ENCODE results near the gene TRIM28.

The TRIM28 gene

GRCh38 chr19:58545286-58546018 lies 1.6 kb downstream of the TRIM28 start:
- intact Hi-C loops (cut with DNase I), result no loop called here
- DNase-seq, result no peak

GRCh38 chr19:58546019-58546530 lies 2.2 kb downstream of the TRIM28 start:
- intact Hi-C loops (cut with DNase I), result no loop called here
- no peak for DNase-seq

- intact Hi-C loops (cut with DNase I), result no loop called here
- no peak for DNase-seq
These were observed 3.8 kb downstream of the TRIM28 start for GRCh38 chr19:58547323-58548312.

- intact Hi-C loops (cut with DNase I), result no loop called here
- DNase-seq, result no peak
These were observed 5.2 kb downstream of the TRIM28 start for GRCh38 chr19:58548859-58549663.

GRCh38 chr19:58549664-58550361 lies 5.9 kb downstream of the TRIM28 start:
- intact Hi-C loops (cut with DNase I), result no loop called here

GRCh38 chr19:58550362-58551122 lies 6.7 kb downstream of the TRIM28 start:
- no peak for DNase-seq
- intact Hi-C loops (cut with DNase I), result no loop called here

More at GRCh38 chr19:58549664-58550361, 5.9 kb downstream of the TRIM28 start:
- no peak for DNase-seq

GRCh38 chr19:58551123-58551497 lies 7.2 kb downstream of the TRIM28 start:
- no peak for DNase-seq
- intact Hi-C loops (cut with DNase I), result no loop called here

GRCh38 chr19:58551577-58552471 lies 8.0 kb downstream of the TRIM28 start:
- DNase-seq, result no peak

GRCh38 chr19:58552655-58553054 lies 8.8 kb downstream of the TRIM28 start:
- intact Hi-C loops (cut with DNase I), result no loop called here
- no peak for DNase-seq

More at GRCh38 chr19:58551577-58552471, 8.0 kb downstream of the TRIM28 start:
- intact Hi-C loops (cut with DNase I), result no loop called here

- intact Hi-C loops (cut with DNase I), result no loop called here
- DNase-seq, result no peak
These were observed 10.1 kb downstream of the TRIM28 start for GRCh38 chr19:58553799-58554493.

- intact Hi-C loops (cut with DNase I), result no loop called here
- peak; percentile 96 to 100 (median 99) for DNase-seq
These were observed 10.9 kb downstream of the TRIM28 start, which contains the start of gene CHMP2A for GRCh38 chr19:58554494-58555368. CHMP2A (minus strand) TSS chr19:58555105; CDS start chr19:58554212, 893 bp downstream.

- no peak for DNase-seq
- intact Hi-C loops (cut with DNase I), result no loop called here
These were observed 11.6 kb downstream of the TRIM28 start for GRCh38 chr19:58555369-58555885.

- DNase-seq, result no peak
- intact Hi-C loops (cut with DNase I), result no loop called here
These were observed 12.2 kb downstream of the TRIM28 start for GRCh38 chr19:58555920-58556621.

- no peak for DNase-seq
- intact Hi-C loops (cut with DNase I), result no loop called here
These were observed 12.9 kb downstream of the TRIM28 start for GRCh38 chr19:58556622-58557220.
